HG03025 (cell line): ENCODE data around the gene PIP4K2C.
A peak's percentile ranks its signal among the peaks of the same experiment; 100 is the strongest.
"Not testable (repeated sequence)": the region's sequence is repeated elsewhere in the genome, so short reads cannot be mapped to it uniquely, and the experiment has no call there.

Source experiments
- ATAC-seq: cut with Tn5 transposase; IDR thresholded peaks from one replicate; pipeline ENCODE4 v1.9.1; 2021; ENCODE audit warnings: mild to moderate bottlenecking, moderate library complexity; ENCODE audit not compliant: unreplicated experiment, low FRiP score

The PIP4K2C gene

DNA sequence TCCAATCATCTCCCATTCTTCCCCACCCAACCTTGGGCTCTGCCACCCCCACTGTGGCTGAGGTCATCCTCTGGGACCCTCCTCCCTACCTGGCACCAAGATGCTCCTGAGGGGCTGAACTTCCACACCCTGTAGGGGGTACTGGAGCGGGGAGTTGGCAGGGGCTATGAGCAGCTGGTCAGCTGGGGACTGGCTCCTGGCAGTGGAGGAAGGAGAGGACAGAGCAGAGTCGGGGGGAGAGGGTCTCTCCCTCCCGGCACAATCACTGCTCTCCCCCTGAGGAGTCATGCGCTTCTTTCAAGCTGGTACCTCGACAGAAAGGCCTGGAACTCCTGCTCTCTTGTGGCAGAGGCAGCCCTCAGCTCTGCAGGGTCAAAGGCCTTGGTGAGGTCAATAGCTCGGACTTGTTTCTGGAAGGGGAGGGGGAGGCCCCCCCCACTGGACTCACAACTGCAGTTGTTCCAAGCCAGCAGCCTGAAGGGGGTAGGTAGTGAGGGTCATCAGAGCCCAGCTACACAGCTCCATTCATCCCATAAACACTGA, 40.0 kb downstream of the PIP4K2C start:
- no peak for ATAC-seq

- ATAC-seq: no peak
These were observed 40.6 kb downstream of the PIP4K2C start for GRCh38 chr12:57631566-57632072.

- no peak for ATAC-seq
These were observed 41.3 kb downstream of the PIP4K2C start for GRCh38 chr12:57632073-57632957.

- ATAC-seq: peak; percentile 63
These were observed 42.2 kb downstream of the PIP4K2C start, which contains the start of gene B4GALNT1 for GRCh38 chr12:57632958-57633840. Gene B4GALNT1 (minus strand): TSS chr12:57633201. CDS start chr12:57632132, 1,069 bp downstream.

DNA sequence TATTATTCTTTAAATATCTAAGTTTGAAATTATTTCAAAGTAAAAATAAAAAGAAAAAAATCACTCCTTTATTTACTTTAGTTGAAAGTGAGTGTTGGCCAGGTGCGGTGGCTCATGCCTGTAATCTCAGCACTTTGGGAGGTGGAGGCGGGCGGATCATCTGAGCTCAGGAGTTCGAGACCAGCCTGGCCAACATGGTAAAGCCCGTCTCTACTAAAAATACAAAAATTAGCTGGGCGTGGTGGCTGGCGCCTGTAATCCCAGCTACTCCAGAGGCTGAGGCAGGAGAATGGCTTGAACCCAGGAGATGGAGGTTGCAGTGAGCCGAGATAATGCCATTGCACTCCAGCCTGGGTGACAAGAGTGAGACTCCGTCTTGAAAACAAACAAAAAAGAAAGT, 45.7 kb downstream of the PIP4K2C start:
- ATAC-seq: not testable (repeated sequence)

- no peak for ATAC-seq
These were observed 46.4 kb downstream of the PIP4K2C start for GRCh38 chr12:57637364-57637763.

GRCh38 chr12:57638096-57638495, 47.1 kb downstream of the PIP4K2C start:
- no peak for ATAC-seq

DNA sequence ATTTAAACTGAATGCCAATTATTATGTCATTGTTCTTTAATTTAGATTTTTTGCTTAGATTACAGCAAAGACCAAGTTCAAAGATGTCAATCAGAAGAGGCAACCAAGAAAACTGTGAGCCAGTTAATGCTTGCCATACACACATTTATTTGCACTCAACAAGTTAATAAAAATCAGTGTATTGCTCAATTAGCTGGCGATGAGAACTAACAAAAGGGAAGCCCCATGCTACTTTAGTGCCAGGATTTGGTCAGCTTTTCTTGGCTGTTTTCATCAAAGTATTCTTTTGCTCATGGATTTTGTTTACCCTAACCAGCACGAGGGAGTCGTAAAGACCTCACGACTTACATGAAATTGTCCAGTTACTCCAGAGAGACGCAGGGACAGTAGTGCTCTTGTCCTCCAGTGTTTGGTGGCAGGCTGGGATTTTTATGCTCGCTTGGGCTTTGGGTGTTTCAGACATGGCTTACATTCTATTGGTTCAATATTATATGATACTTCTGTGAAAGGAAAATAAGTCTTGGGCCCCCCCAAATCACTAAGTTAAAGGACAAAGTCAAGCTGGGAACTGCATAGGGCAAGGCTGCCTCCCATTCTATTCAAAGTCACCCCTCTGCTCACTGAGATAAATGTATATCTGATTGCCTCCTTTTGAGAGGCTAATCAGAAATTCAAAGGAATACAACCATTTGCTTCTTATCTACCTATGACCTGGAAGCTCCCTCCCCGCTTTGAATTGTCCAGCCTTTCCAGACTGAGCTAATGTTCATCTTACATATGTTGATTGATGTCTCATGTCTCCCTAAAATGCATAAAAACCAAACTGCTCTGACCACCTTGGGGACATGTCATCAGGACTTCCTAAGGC, 49.4 kb downstream of the PIP4K2C start:
- ATAC-seq: no peak

DNA sequence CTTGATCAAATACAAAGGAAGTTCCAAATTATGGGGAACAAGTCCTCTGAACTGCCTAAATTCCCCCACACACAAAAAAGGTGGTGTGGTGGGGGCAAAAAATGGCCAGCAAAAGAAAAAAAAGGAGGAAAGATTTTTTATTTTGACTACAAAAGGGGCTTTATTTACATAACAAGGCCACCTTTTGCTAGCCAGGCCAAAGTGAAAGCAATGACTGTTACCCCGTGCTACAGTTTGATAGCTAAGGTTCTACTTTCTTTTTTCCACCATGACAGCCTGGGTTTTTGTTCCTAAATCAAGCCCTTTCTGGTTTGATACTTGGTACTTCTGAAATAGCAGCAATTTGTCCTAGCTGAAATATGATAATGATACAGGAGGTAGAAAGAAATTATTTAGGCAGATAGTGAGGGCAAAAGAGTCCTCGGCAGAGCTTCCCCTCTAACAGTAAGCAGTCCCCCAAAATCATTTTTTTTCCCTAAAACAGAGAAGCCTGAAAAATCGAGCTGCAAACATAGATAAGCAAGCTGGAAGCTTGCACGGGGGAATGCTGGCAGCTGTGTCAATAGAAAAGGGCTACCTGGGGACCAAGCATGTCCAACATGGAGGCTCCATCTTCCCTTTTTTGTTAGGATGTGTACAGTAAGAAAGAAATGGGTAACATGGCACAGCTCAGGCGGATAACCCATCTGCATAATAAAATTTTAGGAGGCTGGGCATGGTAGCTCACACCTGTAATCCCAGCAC, 50.9 kb downstream of the PIP4K2C start:
- ATAC-seq: no peak

GRCh38 chr12:57645990-57646658, 55.1 kb downstream of the PIP4K2C start:
- not testable (repeated sequence) for ATAC-seq

- ATAC-seq: not testable (repeated sequence)
These were observed 55.7 kb downstream of the PIP4K2C start for GRCh38 chr12:57646659-57647049.
